Panc1 (cell line): ENCODE measurements around the gene LSM4. TPM values are rescaled to one million over a fixed set of nuclear protein-coding genes. Genes with fewer than 3 reads are reported as not detected.

Experiments used
- ATAC-seq: fragments of 200-7000 bp; cut with Tn5 transposase; 2 replicates; pipeline ENCODE4 v1.9.1; 2020; ENCODE audit warnings: mild to moderate bottlenecking, moderate library complexity
- BruUV-seq: library from RNA; stranded (reverse); fragments of 400-500 nt; replicated peaks from 2 replicates; lab custom pipeline; 2021; lab: Mats Ljungman, UMichigan
- CTCF ChIA-PET: fragments of 300-600 bp; sonication (Branson Sonifier 250); formaldehyde crosslinking; loops from one replicate; lab custom pipeline; 2022; ENCODE audit warnings: antibody characterized with exemption; lab: Charles Lee
- POLR2A ChIA-PET: fragments of 300-600 bp; sonication (Branson Sonifier 250); formaldehyde crosslinking; loops from one replicate; lab custom pipeline; 2022; ENCODE audit warnings: antibody characterized with exemption; lab: Charles Lee
- DNase-seq: peaks from one replicate; pipeline ENCODE4 v3.0.0-alpha.2; 2010; ENCODE audit warnings: low read depth, low spot score
- H3K27ac ChIP-seq: 2 replicates; pipeline ENCODE4 v1.5.1; 2011; ENCODE audit warnings: mild to moderate bottlenecking, low read length, inconsistent platforms
- H3K27me3 ChIP-seq: fragments of 200-500 bp; sonication (Bioruptor generic); 2 replicates; pipeline ENCODE4 v1.6.0; 2014; ENCODE audit warnings: low read length, inconsistent platforms; ENCODE audit not compliant: control insufficient read depth, insufficient read depth
- H3K36me3 ChIP-seq: fragments of 200-500 bp; sonication (Bioruptor generic); 2 replicates; pipeline ENCODE4 v1.5.1; 2014; ENCODE audit warnings: inconsistent platforms, mild to moderate bottlenecking, low read length, moderate library complexity; ENCODE audit not compliant: control insufficient read depth, insufficient read depth
- H3K4me1 ChIP-seq: 2 replicates; pipeline ENCODE4 v1.5.1; 2011; ENCODE audit warnings: inconsistent platforms, mild to moderate bottlenecking, low read length, moderate library complexity; ENCODE audit not compliant: control insufficient read depth, insufficient read depth
- H3K4me3 ChIP-seq, 2 experiments: 2 replicates each; pipeline ENCODE4 v1.5.1; 2011 to 2012; ENCODE audit warnings: low read depth in 2 of 2, low read length in 2 of 2, mild to moderate bottlenecking in 2 of 2, inconsistent platforms in 1 of 2, moderate library complexity in 1 of 2
- H3K9me3 ChIP-seq: fragments of 200-500 bp; sonication (Bioruptor generic); 2 replicates; pipeline ENCODE4 v1.5.1; 2014; ENCODE audit warnings: low read depth, mild to moderate bottlenecking, inconsistent platforms, low read length, moderate library complexity; ENCODE audit not compliant: control insufficient read depth, insufficient read depth
- POLR2AphosphoS5 ChIP-seq: IDR thresholded peaks from 2 replicates; pipeline ENCODE4 v1.6.1; 2012; ENCODE audit warnings: mild to moderate bottlenecking, low read depth, low read length, moderate library complexity
- REST ChIP-seq, 2 experiments: IDR thresholded peaks; 2 replicates each; pipeline ENCODE4 v1.6.1; 2011 to 2012; ENCODE audit warnings: low read depth in 2 of 2, control low read depth in 1 of 2, low read length in 1 of 2, mild to moderate bottlenecking in 1 of 2, moderate library complexity in 1 of 2; ENCODE audit not compliant: insufficient read depth in 1 of 2
- SIN3A ChIP-seq: IDR thresholded peaks from 2 replicates; pipeline ENCODE4 v1.6.1; 2012; ENCODE audit warnings: low read depth, mild to moderate bottlenecking, low read length, moderate library complexity, borderline replicate concordance; ENCODE audit not compliant: insufficient read depth
- TCF7L2 ChIP-seq: IDR thresholded peaks from 2 replicates; pipeline ENCODE4 v1.6.1; 2011; ENCODE audit warnings: mild to moderate bottlenecking, low read depth, low read length, inconsistent platforms
- in situ Hi-C: cut with HindIII; loops from 2 replicates; pipeline ENCODE4 v1.10.0; 2016; ENCODE audit warnings: low sequenced_read_pairs, low pct_unique_long_range_greater_than_20kb
- intact Hi-C: fragments of 100-400 bp; cut with micrococcal nuclease; formaldehyde crosslinking; loops from one replicate; pipeline ENCODE4 v1.10.0; 2022; ENCODE audit not compliant: unreplicated experiment
- microRNA-seq: library from miRNA; unstranded; fragments of <30 nt; microRNA quantifications from one replicate; pipeline ENCODE4 v1.1.0, GENCODE V29; 2020; ENCODE audit not compliant: unreplicated experiment
- total RNA-seq: library from RNA; stranded (reverse); gene quantifications from one replicate; pipeline ENCODE4 v1.2.1, GENCODE V29; 2021; ENCODE audit not compliant: unreplicated experiment
- TF ChIP-seq, protein P1 (sequence below): fragments of 450-650 bp; IDR thresholded peaks from 2 replicates; pipeline ENCODE4 v1.5.1; 2017; ENCODE audit warnings: mild to moderate bottlenecking

LSM4 gene
- total RNA-seq, 1 experiment from 2014 or later = 209 TPM

DNA sequence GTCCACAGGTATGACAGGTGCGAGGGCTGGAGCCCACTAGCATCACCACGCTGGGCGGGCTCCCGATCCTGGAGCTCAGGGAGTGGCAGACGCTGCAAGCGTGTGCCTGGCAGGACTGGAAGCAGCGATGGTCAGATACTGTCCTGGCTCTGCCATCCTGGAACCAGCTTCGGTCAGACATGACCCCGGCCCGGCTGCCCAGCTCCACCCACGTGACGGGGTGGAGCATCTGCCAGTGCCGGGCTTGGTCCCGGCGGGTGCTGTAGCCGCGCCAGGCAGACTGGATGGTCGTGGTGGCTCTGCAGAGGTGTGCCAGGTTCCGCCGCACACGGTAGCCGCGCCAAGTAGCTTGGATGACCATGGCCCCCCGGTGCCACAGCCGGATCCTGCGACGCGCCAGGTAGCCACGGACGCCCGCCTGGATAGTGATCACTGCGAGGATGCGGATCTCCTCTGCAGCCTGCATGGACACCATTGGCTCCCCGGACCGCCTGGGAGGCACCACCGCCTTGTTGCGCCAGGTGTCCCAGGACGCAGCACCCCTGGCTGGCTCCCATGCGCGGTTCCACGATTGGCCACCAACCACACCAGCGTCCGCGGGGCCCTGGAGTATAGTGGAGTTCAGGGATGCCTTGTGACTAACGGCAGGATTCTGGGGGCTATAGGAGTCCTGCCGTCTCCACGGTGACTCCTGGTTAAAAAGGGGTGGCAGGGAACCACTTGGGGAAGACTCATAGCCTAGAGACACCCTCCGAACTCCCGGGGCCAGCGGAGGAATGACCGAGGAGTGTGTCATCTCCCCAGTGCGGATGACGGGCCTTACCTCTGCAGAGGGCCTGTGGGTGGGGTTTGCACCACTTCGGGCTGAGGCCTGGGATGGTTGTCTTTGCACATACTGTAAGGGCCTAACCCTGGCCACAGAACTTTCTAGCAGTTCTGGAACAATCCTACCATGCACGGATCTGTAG, 65.1 kb downstream of the LSM4 start:
- Histone ChIP-seq H3K4me3 (no peak overlapping the region), H3K9me3 (no peaks in the 10 kb centered on the region), H3K4me1 (no peaks in the 10 kb centered on the region), H3K36me3 (no peaks in the 10 kb centered on the region), H3K27me3 (no peaks in the 10 kb centered on the region), H3K27ac (no peak overlapping the region)
- BruUV-seq = no TSS peak
- ATAC-seq (no peak), DNase-seq (no peak)
- ChIA-PET POLR2A (no interaction called here), CTCF (no interaction called here)
- no peak for TF ChIP-seq REST (IDR thresholded peaks at IDR 0.05; ENCODE audit: insufficient read depth in 1 of 2, low read depth in 2 of 2, low read length in 1 of 2)
- TF ChIP-seq, protein P1, sequence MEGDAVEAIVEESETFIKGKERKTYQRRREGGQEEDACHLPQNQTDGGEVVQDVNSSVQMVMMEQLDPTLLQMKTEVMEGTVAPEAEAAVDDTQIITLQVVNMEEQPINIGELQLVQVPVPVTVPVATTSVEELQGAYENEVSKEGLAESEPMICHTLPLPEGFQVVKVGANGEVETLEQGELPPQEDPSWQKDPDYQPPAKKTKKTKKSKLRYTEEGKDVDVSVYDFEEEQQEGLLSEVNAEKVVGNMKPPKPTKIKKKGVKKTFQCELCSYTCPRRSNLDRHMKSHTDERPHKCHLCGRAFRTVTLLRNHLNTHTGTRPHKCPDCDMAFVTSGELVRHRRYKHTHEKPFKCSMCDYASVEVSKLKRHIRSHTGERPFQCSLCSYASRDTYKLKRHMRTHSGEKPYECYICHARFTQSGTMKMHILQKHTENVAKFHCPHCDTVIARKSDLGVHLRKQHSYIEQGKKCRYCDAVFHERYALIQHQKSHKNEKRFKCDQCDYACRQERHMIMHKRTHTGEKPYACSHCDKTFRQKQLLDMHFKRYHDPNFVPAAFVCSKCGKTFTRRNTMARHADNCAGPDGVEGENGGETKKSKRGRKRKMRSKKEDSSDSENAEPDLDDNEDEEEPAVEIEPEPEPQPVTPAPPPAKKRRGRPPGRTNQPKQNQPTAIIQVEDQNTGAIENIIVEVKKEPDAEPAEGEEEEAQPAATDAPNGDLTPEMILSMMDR = no peak
- no peak for TF ChIP-seq SIN3A
- TF ChIP-seq POLR2AphosphoS5 = no peak
- no peak for TF ChIP-seq TCF7L2
- intact Hi-C loops (no loop called here), in situ Hi-C loops (no loop called here)

Small RNAs within 50 kb of the gene (microRNA-seq; reads per million reads assigned to microRNA genes)
- gene MIR3188 = 2.9 reads per million

Other genes starting within 250 kb of the LSM4 start
- 0.36 TPM for gene IL12RB1, start 236.1 kb downstream of the LSM4 start, total RNA-seq
- gene MAST3, start 225.3 kb downstream of the LSM4 start, total RNA-seq = 13.1 TPM
- gene PIK3R2, start 169.9 kb downstream of the LSM4 start, total RNA-seq = 37.6 TPM
- gene IFI30, start 149.3 kb downstream of the LSM4 start, total RNA-seq = 39.7 TPM
- gene MPV17L2, start 129.9 kb downstream of the LSM4 start, total RNA-seq = 13.3 TPM
- 1.0 TPM for gene RAB3A, start 119.0 kb downstream of the LSM4 start, total RNA-seq
- gene PDE4C, start 96.6 kb downstream of the LSM4 start, total RNA-seq = 0.98 TPM
- gene IQCN, start 48.6 kb downstream of the LSM4 start, total RNA-seq = 2.5 TPM
- gene JUND, start 41.5 kb downstream of the LSM4 start, total RNA-seq = 130 TPM
- 36.3 TPM for gene PGPEP1, start 17.5 kb upstream of the LSM4 start, total RNA-seq
- gene GDF15, start 63.1 kb upstream of the LSM4 start, total RNA-seq = 335 TPM
- gene LRRC25, start 74.5 kb upstream of the LSM4 start, total RNA-seq = 0.15 TPM
- 128 TPM for gene SSBP4, start 96.3 kb upstream of the LSM4 start, total RNA-seq
- 351 TPM for gene ISYNA1, start 115.1 kb upstream of the LSM4 start, total RNA-seq
- 18.6 TPM for gene ELL, start 199.0 kb upstream of the LSM4 start, total RNA-seq
- gene FKBP8, start 220.5 kb upstream of the LSM4 start, total RNA-seq = 182 TPM
- gene KXD1, start 234.8 kb upstream of the LSM4 start, total RNA-seq = 106 TPM
- gene UBA52, start 248.8 kb upstream of the LSM4 start, total RNA-seq = 907 TPM